HCT116 (cell line): ENCODE data around the gene ATG12. TPM values are rescaled to one million over a fixed set of nuclear protein-coding genes. Genes with fewer than 3 reads are reported as not detected.
A peak's percentile ranks its signal among the peaks of the same experiment; 100 is the strongest.
"Not testable (repeated sequence)": the region's sequence is repeated elsewhere in the genome, so short reads cannot be mapped to it uniquely, and the experiment has no call there.

Source experiments
- ATAC-seq: fragments of 200-7000 bp; cut with Tn5 transposase; 2 replicates; pipeline ENCODE4 v1.9.1; 2020; ENCODE audit warnings: mild to moderate bottlenecking, moderate library complexity
- BruUV-seq: library from RNA; stranded (reverse); fragments of 400-500 nt; replicated peaks from 2 replicates; lab custom pipeline; 2021; lab: Mats Ljungman, UMichigan
- CTCF ChIA-PET: fragments of 300-600 bp; sonication (Branson Sonifier 250); formaldehyde crosslinking; loops from one replicate; lab custom pipeline; 2021; ENCODE audit warnings: antibody characterized with exemption; lab: Charles Lee
- POLR2A ChIA-PET: fragments of 300-600, 350-600 bp; sonication (Branson Sonifier 250); formaldehyde crosslinking; loops from one replicate; lab custom pipeline; 2021; ENCODE audit warnings: antibody characterized with exemption; lab: Charles Lee
- RAD21 ChIA-PET, 2 experiments: fragments of 300-600 bp; sonication (Branson Sonifier 250); formaldehyde crosslinking; loops; one replicate each; lab custom pipeline; 2023; ENCODE audit warnings: low total read pairs in 2 of 2; ENCODE audit not compliant: uncharacterized antibody in 2 of 2, unreplicated experiment in 2 of 2, low non-redundant PET in 1 of 2; lab: Charles Lee
- DNase-seq: peaks from one replicate; pipeline ENCODE4 v3.0.0-alpha.2; 2010; ENCODE audit warnings: low read depth, low spot score
- H2AFZ ChIP-seq: fragments of 200-600 bp; shearing (Covaris generic), sonication (generic); 2 replicates; pipeline ENCODE4 v1.6.1; 2017; ENCODE audit warnings: low read depth, mixed run types, mixed read lengths, antibody characterized with exemption, low read length; ENCODE audit not compliant: poor library complexity, severe bottlenecking
- H3K27ac ChIP-seq: 2 replicates; pipeline ENCODE4 v1.5.1; 2012; ENCODE audit warnings: low read depth, low read length
- H3K27me3 ChIP-seq: fragments of 200-600 bp; sonication (generic); 2 replicates; pipeline ENCODE4 v1.6.1; 2016; ENCODE audit warnings: mixed run types, low read length, mixed read lengths; ENCODE audit not compliant: insufficient read depth
- H3K36me3 ChIP-seq, 2 experiments: fragments of 200-500 bp in 1 of 2; fragments of 200-600 bp in 1 of 2; sonication (Bioruptor generic) in 1 of 2; sonication (generic) in 1 of 2; 2 replicates each; pipeline versions ENCODE4 v1.5.1 to v1.6.1; 2014 to 2016; ENCODE audit warnings: low read length in 2 of 2, inconsistent platforms in 1 of 2, mixed read lengths in 1 of 2, mixed run types in 1 of 2; ENCODE audit not compliant: insufficient read depth in 2 of 2, control insufficient read depth in 1 of 2
- H3K4me1 ChIP-seq, 2 experiments: fragments of 200-600 bp in 1 of 2; sonication (generic) in 1 of 2; 2 replicates each; pipeline versions ENCODE4 v1.5.1 to v1.6.1; 2012 to 2017; ENCODE audit warnings: low read length in 2 of 2, inconsistent platforms in 1 of 2, mild to moderate bottlenecking in 1 of 2, mixed read lengths in 1 of 2, mixed run types in 1 of 2, moderate library complexity in 1 of 2; ENCODE audit not compliant: insufficient read depth in 2 of 2, control insufficient read depth in 1 of 2
- H3K4me2 ChIP-seq: fragments of 200-600 bp; sonication (generic); 2 replicates; pipeline ENCODE4 v1.6.1; 2017; ENCODE audit warnings: mixed run types, low read length, mixed read lengths
- H3K4me3 ChIP-seq, 2 experiments: fragments of 200-600 bp in 1 of 2; sonication (generic) in 1 of 2; replicated peaks in 1 of 2; 2 replicates each; pipeline ENCODE4 v1.5.1; 2011 to 2016; ENCODE audit warnings: low read length in 2 of 2, control low read depth in 1 of 2, low read depth in 1 of 2, mild to moderate bottlenecking in 1 of 2, mixed read lengths in 1 of 2, mixed run types in 1 of 2
- H3K79me2 ChIP-seq: fragments of 200-600 bp; sonication (generic); 2 replicates; pipeline ENCODE4 v1.6.1; 2017; ENCODE audit warnings: mild to moderate bottlenecking, mixed run types, low read length, moderate library complexity, mixed read lengths; ENCODE audit not compliant: insufficient read depth
- H3K9ac ChIP-seq: fragments of 200-600 bp; sonication (generic); 2 replicates; pipeline ENCODE4 v1.6.1; 2016; ENCODE audit warnings: low read length, mixed read lengths
- H3K9me2 ChIP-seq: fragments of 200-600 bp; sonication (generic), shearing (Covaris generic); 2 replicates; pipeline ENCODE4 v1.6.1; 2017; ENCODE audit warnings: mixed run types, mild to moderate bottlenecking, moderate library complexity; ENCODE audit not compliant: insufficient read depth
- H3K9me3 ChIP-seq, 2 experiments: fragments of 200-500 bp in 1 of 2; fragments of 200-600 bp in 1 of 2; sonication (Bioruptor generic) in 1 of 2; sonication (generic) in 1 of 2; 2 replicates each; pipeline ENCODE4 v1.6.1; 2014 to 2017; ENCODE audit warnings: low read length in 2 of 2, mixed read lengths in 2 of 2, inconsistent platforms in 1 of 2, low read depth in 1 of 2, mild to moderate bottlenecking in 1 of 2, mixed run types in 1 of 2, moderate library complexity in 1 of 2; ENCODE audit not compliant: control insufficient read depth in 1 of 2, insufficient read depth in 1 of 2
- H4K20me1 ChIP-seq: fragments of 200-600 bp; sonication (generic), shearing (Covaris generic); 2 replicates; pipeline ENCODE4 v1.6.1; 2017; ENCODE audit warnings: mixed run types, mild to moderate bottlenecking, moderate library complexity; ENCODE audit not compliant: insufficient read depth
- FOSL1 ChIP-seq: IDR thresholded peaks from 2 replicates; pipeline ENCODE4 v1.6.1; 2012; ENCODE audit warnings: low read depth
- SIN3A ChIP-seq: IDR thresholded peaks from 2 replicates; pipeline ENCODE4 v1.6.1; 2012; ENCODE audit warnings: low read depth
- intact Hi-C: fragments of 100-400 bp; cut with micrococcal nuclease; formaldehyde crosslinking; loops from 2 replicates; pipeline ENCODE4 v1.10.0; 2022
- total RNA-seq: library from RNA; stranded (reverse); gene quantifications from one replicate; pipeline ENCODE4 v1.2.1, GENCODE V29; 2021; ENCODE audit not compliant: unreplicated experiment
- TF ChIP-seq, protein P1 (sequence below): IDR thresholded peaks from 2 replicates; pipeline ENCODE4 v1.6.1; 2012

Gene ATG12
- total RNA-seq, 1 experiment from 2014 or later = 270 TPM

DNA sequence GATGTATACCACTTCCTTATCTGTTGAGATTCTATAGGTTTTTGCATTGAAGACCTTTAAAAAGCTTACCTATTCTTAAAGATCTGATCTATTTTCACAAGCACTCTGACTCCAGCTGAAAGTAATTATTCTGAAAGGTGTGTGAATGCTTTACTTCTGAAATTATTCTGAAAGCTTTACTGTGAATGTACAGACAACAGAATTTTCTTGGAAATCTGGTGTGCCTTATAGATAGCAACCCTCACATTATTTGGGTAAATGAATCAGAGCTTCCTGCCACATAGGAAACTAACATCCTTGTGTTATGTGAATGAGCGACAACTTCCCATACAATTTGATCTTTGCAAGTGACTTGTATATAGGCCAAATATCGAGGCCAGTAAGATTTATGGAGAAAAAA lies 31.4 kb downstream of the ATG12 start:
- ChIA-PET CTCF (no interaction called here), POLR2A (no interaction called here), RAD21 (no interaction called here)
- Histone ChIP-seq H3K9me2 (no peaks in the 10 kb centered on the region), H3K4me2 (no peak overlapping the region), H3K9me3 (no peaks in the 10 kb centered on the region), H3K27ac (no peak overlapping the region), H2AFZ (no peak overlapping the region), H3K27me3 (no peaks in the 10 kb centered on the region), H3K79me2 (no peaks in the 10 kb centered on the region), H3K9ac (no peak overlapping the region), H3K4me1 (peaks cover 0 to 13% of the 10 kb centered on the region in 2 experiments; a peak in 2 of 4 replicates), H3K4me3 (no peak overlapping the region), H4K20me1 (no peaks in the 10 kb centered on the region), H3K36me3 (no peaks in the 10 kb centered on the region)
- TF ChIP-seq SIN3A (no peak), FOSL1 (no peak)
- no peak for ATAC-seq
- DNase-seq = no peak
- BruUV-seq = no TSS peak
- intact Hi-C loops = no loop called here

DNA sequence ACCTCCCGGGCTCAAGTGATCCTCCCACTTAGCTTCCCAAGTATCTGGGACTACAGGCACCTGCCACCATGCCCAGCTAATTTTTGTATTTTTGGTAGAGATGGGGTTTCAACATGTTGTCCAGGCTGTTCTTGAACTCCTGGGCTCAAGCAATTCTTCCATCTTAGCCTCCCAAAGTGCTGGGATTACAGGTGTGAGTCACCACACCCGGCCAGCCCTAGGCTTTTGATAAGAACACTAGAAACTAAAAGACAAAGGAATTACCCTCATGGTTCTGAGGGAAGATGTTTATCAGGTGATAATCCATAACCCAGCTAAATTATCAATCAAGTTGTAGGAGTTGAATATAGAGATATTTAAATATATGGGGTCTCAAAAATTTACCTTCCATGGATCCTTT lies 33.3 kb downstream of the ATG12 start:
- H3K4me2 ChIP-seq, H2AFZ ChIP-seq, H3K9me3 ChIP-seq, intact Hi-C loops, H3K27ac ChIP-seq, H3K36me3 ChIP-seq, DNase-seq, RAD21 ChIA-PET, H3K9me2 ChIP-seq, BruUV-seq, H3K27me3 ChIP-seq, H3K9ac ChIP-seq, POLR2A ChIA-PET, H3K79me2 ChIP-seq, ATAC-seq, H4K20me1 ChIP-seq, H3K4me3 ChIP-seq: not testable (repeated sequence)
- peaks cover 0 to 13% of the 10 kb centered on the region in 2 experiments; a peak in 2 of 4 replicates for H3K4me1 ChIP-seq
- CTCF ChIA-PET = interaction anchor here (1.2 kb wide), 1 partner anchor 24 kb away, joined by 4 read pairs; no protein-coding TSS in a partner anchor

DNA sequence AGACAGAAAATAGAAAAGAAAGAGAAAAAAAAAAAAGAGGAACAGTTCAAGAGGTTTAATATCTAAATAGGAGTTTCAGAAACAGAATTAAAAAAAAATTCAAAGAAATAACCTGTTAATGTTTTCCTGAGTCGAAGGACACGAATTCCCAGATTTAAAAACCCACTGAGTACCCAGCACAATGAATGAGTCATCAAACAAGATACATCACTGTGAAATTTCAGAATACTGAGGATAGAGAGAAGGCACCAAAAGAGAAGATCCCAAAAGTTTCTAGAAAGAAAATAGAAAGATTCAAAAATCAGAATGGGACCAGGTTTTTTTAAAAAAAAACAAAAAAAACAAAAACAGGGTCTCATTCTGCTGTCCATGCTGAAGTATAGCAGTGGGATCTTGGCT lies 33.7 kb downstream of the ATG12 start:
- intact Hi-C loops = no loop called here
- TF ChIP-seq, protein P1, sequence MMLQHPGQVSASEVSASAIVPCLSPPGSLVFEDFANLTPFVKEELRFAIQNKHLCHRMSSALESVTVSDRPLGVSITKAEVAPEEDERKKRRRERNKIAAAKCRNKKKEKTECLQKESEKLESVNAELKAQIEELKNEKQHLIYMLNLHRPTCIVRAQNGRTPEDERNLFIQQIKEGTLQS = no peak

More for the DNA sequence above, 33.7 kb downstream of the ATG12 start:
- Histone ChIP-seq H3K79me2 (no peaks in the 10 kb centered on the region), H3K27me3 (no peaks in the 10 kb centered on the region), H3K4me3 (no peak overlapping the region), H3K9me3 (no peaks in the 10 kb centered on the region), H3K4me2 (0 out of 2 replicates have a peak overlapping the region, but pooled peaks have one; percentile 13), H3K36me3 (no peaks in the 10 kb centered on the region), H3K27ac (no peak overlapping the region), H4K20me1 (no peaks in the 10 kb centered on the region), H3K9ac (no peak overlapping the region), H3K4me1 (peaks cover 0 to 13% of the 10 kb centered on the region in 2 experiments; a peak in 2 of 4 replicates), H2AFZ (no peak overlapping the region), H3K9me2 (no peaks in the 10 kb centered on the region)
- no peak for ATAC-seq
- ChIA-PET CTCF (interaction anchor here (1.2 kb wide), 1 partner anchor 25 kb away, joined by 4 read pairs; no protein-coding TSS in a partner anchor), POLR2A (no interaction called here), RAD21 (no interaction called here)
- no TSS peak for BruUV-seq
- no peak for DNase-seq
